Measurements from ENCODE around the gene MYO19. TPM values are rescaled to one million over a fixed set of nuclear protein-coding genes. Genes with fewer than 3 reads are reported as not detected.

Gene MYO19
- total RNA-seq, 1 donor from 2014 or later = 38.9 TPM

- no peaks in the 10 kb centered on the region for H3K9me3 ChIP-seq
- no peak for ATAC-seq
- intact Hi-C loops (cut with DNase I) = no loop called here
- H3K4me1 ChIP-seq = no peaks in the 10 kb centered on the region
- peaks cover 42% of the 10 kb centered on the region for H3K27me3 ChIP-seq (ENCODE audit: low read depth)
- H3K4me3 ChIP-seq = no peak overlapping the region
- DNase-seq = no peak
- no peak for TF ChIP-seq CTCF (IDR thresholded peaks at IDR 0.05)
- no peaks in the 10 kb centered on the region for H3K36me3 ChIP-seq
- H3K27ac ChIP-seq = no peak overlapping the region
Observed at GRCh38 chr17:36469733-36470132, 64.9 kb downstream of the MYO19 start.

- Histone ChIP-seq H3K36me3 (no peaks in the 10 kb centered on the region), H3K27ac (no peak overlapping the region), H3K4me1 (no peaks in the 10 kb centered on the region), H3K9me3 (no peaks in the 10 kb centered on the region), H3K4me3 (no peak overlapping the region), H3K27me3 (ENCODE audit: low read depth) (peaks cover 48% of the 10 kb centered on the region)
- DNase-seq (no peak), ATAC-seq (no peak)
- intact Hi-C loops (cut with DNase I) = no loop called here
- no peak for TF ChIP-seq CTCF (IDR thresholded peaks at IDR 0.05)
Observed at GRCh38 chr17:36468903-36469635, 65.6 kb downstream of the MYO19 start.

- H3K36me3 ChIP-seq = no peaks in the 10 kb centered on the region
- intact Hi-C loops (cut with DNase I) = no loop called here
- H3K4me1 ChIP-seq = no peaks in the 10 kb centered on the region
- no peak for TF ChIP-seq CTCF (IDR thresholded peaks at IDR 0.05)
- no peak overlapping the region for H3K27ac ChIP-seq
- no peaks in the 10 kb centered on the region for H3K9me3 ChIP-seq
- DNase-seq = no peak
- ATAC-seq = no peak
- no peak overlapping the region for H3K4me3 ChIP-seq
- H3K27me3 ChIP-seq (ENCODE audit: low read depth) = peaks cover 76% of the 10 kb centered on the region
Observed at GRCh38 chr17:36464765-36465088, 69.9 kb downstream of the MYO19 start.

- ATAC-seq (peak; percentile 75 to 82), DNase-seq (no peak)
- peaks cover 74% of the 10 kb centered on the region for H3K27me3 ChIP-seq (ENCODE audit: low read depth)
- no peak for TF ChIP-seq CTCF (IDR thresholded peaks at IDR 0.05)
- intact Hi-C loops (cut with DNase I) = no loop called here
- no peak overlapping the region for H3K27ac ChIP-seq
- no peak overlapping the region for H3K4me3 ChIP-seq
- H3K4me1 ChIP-seq = no peaks in the 10 kb centered on the region
- H3K36me3 ChIP-seq = no peaks in the 10 kb centered on the region
- H3K9me3 ChIP-seq = no peaks in the 10 kb centered on the region
Observed at GRCh38 chr17:36463916-36464764, 70.5 kb downstream of the MYO19 start.

- DNase-seq (no peak), ATAC-seq (no peak)
- intact Hi-C loops (cut with DNase I) = no loop called here
- Histone ChIP-seq H3K27ac (no peak overlapping the region), H3K36me3 (no peaks in the 10 kb centered on the region), H3K4me3 (no peak overlapping the region), H3K4me1 (no peaks in the 10 kb centered on the region), H3K27me3 (ENCODE audit: low read depth) (peaks cover 55% of the 10 kb centered on the region), H3K9me3 (no peaks in the 10 kb centered on the region)
- TF ChIP-seq CTCF (IDR thresholded peaks at IDR 0.05) = no peak
Observed at GRCh38 chr17:36461330-36462110, 73.1 kb downstream of the MYO19 start.
